Lower lobe of right lung (tissue), 2 donors: Measurements from ENCODE around the gene PRKAR1B. TPM values are rescaled to one million over a fixed set of nuclear protein-coding genes. Genes with fewer than 3 reads are reported as not detected.
A peak's percentile ranks its signal among the peaks of the same experiment; 100 is the strongest.

Experiments used
- ATAC-seq, 2 donors: fragments of 200-7000 bp; cut with Tn5 transposase; one replicate each; pipeline ENCODE4 v1.9.1; 2020 to 2022; ENCODE audit warnings: mild to moderate bottlenecking in 2 of 2, moderate library complexity in 2 of 2
- DNase-seq: peaks from one replicate; pipeline ENCODE4 v3.0.0-alpha.2; 2020
- H3K27ac ChIP-seq: fragments of 200-600 bp; one replicate; pipeline ENCODE4 v1.8.0; 2022
- H3K27me3 ChIP-seq: fragments of 200-600 bp; one replicate; pipeline ENCODE4 v1.8.0; 2022; ENCODE audit warnings: low read depth
- H3K36me3 ChIP-seq: fragments of 200-600 bp; one replicate; pipeline ENCODE4 v1.8.0; 2022; ENCODE audit warnings: mild to moderate bottlenecking
- H3K4me1 ChIP-seq: fragments of 200-600 bp; one replicate; pipeline ENCODE4 v1.8.0; 2022
- H3K4me3 ChIP-seq: fragments of 200-600 bp; one replicate; pipeline ENCODE4 v1.8.0; 2022; ENCODE audit warnings: mild to moderate bottlenecking
- H3K9me3 ChIP-seq: fragments of 200-600 bp; one replicate; pipeline ENCODE4 v1.8.0; 2022
- CTCF ChIP-seq: fragments of 200-600 bp; IDR thresholded peaks from one replicate; pipeline ENCODE4 v1.8.0; 2022; ENCODE audit warnings: antibody characterized with exemption, mild to moderate bottlenecking
- intact Hi-C: fragments of 100-400 bp; cut with DNase I; formaldehyde crosslinking; loops from one replicate; pipeline ENCODE4 v1.11.0; 2022
- total RNA-seq: library from RNA; stranded (reverse); fragmentation: NEBNext Ultra II Directional; extraction: Animal tissue kit (Norgen Biotek cat#: 25700); gene quantifications from one replicate; pipeline ENCODE4 v1.2.1, GENCODE V29; 2021
- donor health status: DM: no; HTN: yes; CAD: no; lungs with severe emphysema.

Gene PRKAR1B
- total RNA-seq, 1 donor from 2014 or later: 16.8 TPM

GRCh38 chr7:741850-742249 lies 14.8 kb upstream of the PRKAR1B start:
- H3K4me1 ChIP-seq: no peaks in the 10 kb centered on the region
- no peak for TF ChIP-seq CTCF
- ATAC-seq: no peak
- no peak overlapping the region for H3K4me3 ChIP-seq
- DNase-seq: peak; percentile 37
- no peaks in the 10 kb centered on the region for H3K9me3 ChIP-seq
- H3K36me3 ChIP-seq: peaks cover 35% of the 10 kb centered on the region
- no peaks in the 10 kb centered on the region for H3K27me3 ChIP-seq
- intact Hi-C loops: no loop called here
- H3K27ac ChIP-seq: no peak overlapping the region

GRCh38 chr7:741191-741671 lies 14.2 kb upstream of the PRKAR1B start:
- intact Hi-C loops: no loop called here
- DNase-seq (peak; percentile 28), ATAC-seq (no peak)
- Histone ChIP-seq H3K4me3 (no peak overlapping the region), H3K4me1 (no peaks in the 10 kb centered on the region), H3K27ac (no peak overlapping the region), H3K27me3 (no peaks in the 10 kb centered on the region), H3K36me3 (peaks cover 35% of the 10 kb centered on the region), H3K9me3 (no peaks in the 10 kb centered on the region)
- no peak for TF ChIP-seq CTCF

- Histone ChIP-seq H3K4me3 (no peak overlapping the region), H3K4me1 (no peaks in the 10 kb centered on the region), H3K9me3 (no peaks in the 10 kb centered on the region), H3K36me3 (peaks cover 29% of the 10 kb centered on the region), H3K27me3 (no peaks in the 10 kb centered on the region), H3K27ac (no peak overlapping the region)
- intact Hi-C loops: no loop called here
- ATAC-seq: peak in 1 of 2 donors; percentile 62
- peak; percentile 43 for DNase-seq
- no peak for TF ChIP-seq CTCF
These were observed 13.2 kb upstream of the PRKAR1B start for GRCh38 chr7:739983-740942.

- peaks cover 3% of the 10 kb centered on the region for H3K9me3 ChIP-seq
- peak; percentile 30 for DNase-seq
These were observed 12.4 kb upstream of the PRKAR1B start for GRCh38 chr7:739455-739982.

More at GRCh38 chr7:739455-739982, 12.4 kb upstream of the PRKAR1B start:
- no peak for ATAC-seq
- Histone ChIP-seq H3K27ac (no peak overlapping the region), H3K36me3 (peaks cover 29% of the 10 kb centered on the region), H3K27me3 (no peaks in the 10 kb centered on the region), H3K4me1 (no peaks in the 10 kb centered on the region), H3K4me3 (no peak overlapping the region)
- TF ChIP-seq CTCF: no peak
- intact Hi-C loops: no loop called here
